Suppressor macrophage (primary cell): ENCODE results near the gene CLDN19.

ENCODE experiments used
- DNase-seq, 4 experiments: peaks; one replicate each; pipeline ENCODE4 v3.0.0-alpha.2; 2020 to 2022

The CLDN19 gene

GRCh38 chr1:42698081-42698813 is 41.8 kb downstream of the CLDN19 start:
- no peak for DNase-seq

- no peak for DNase-seq
Measured at GRCh38 chr1:42692911-42693310, 47.1 kb downstream of the CLDN19 start.

- no peak for DNase-seq
Measured at GRCh38 chr1:42692461-42692860, 47.6 kb downstream of the CLDN19 start.

- no peak for DNase-seq
Measured at GRCh38 chr1:42691157-42691498, 48.9 kb downstream of the CLDN19 start.

GRCh38 chr1:42690477-42691156 is 49.4 kb downstream of the CLDN19 start:
- DNase-seq = no peak

- no peak for DNase-seq
Measured at GRCh38 chr1:42689912-42690311, 50.1 kb downstream of the CLDN19 start.

GRCh38 chr1:42686418-42686817 is 53.6 kb downstream of the CLDN19 start:
- no peak for DNase-seq

GRCh38 chr1:42684139-42684538 is 55.9 kb downstream of the CLDN19 start:
- peak in 2 of 4 experiments; percentile 4 to 10 for DNase-seq
